Measurements from ENCODE around the gene TEAD1.

DNA sequence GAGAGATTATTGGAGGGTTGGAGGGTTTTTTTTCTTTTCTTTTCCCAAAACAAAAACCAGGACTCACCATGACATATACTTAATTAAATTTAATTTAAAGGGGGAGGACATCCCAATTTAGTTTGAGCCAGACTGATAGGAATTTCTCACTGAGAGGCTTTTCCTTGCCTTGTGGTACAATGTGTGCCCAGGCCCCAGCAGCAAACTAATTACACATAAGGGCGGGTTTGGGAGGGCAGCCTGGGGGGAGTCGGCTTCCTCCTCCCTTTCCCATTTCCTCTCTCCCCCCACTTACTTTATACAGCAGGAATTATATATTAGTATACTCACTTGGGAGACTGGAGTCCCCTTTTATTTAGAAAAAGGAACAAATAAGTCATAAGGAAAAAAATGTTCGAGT lies 2.9 kb downstream of the TEAD1 start:
- TF ChIP-seq, protein P1, sequence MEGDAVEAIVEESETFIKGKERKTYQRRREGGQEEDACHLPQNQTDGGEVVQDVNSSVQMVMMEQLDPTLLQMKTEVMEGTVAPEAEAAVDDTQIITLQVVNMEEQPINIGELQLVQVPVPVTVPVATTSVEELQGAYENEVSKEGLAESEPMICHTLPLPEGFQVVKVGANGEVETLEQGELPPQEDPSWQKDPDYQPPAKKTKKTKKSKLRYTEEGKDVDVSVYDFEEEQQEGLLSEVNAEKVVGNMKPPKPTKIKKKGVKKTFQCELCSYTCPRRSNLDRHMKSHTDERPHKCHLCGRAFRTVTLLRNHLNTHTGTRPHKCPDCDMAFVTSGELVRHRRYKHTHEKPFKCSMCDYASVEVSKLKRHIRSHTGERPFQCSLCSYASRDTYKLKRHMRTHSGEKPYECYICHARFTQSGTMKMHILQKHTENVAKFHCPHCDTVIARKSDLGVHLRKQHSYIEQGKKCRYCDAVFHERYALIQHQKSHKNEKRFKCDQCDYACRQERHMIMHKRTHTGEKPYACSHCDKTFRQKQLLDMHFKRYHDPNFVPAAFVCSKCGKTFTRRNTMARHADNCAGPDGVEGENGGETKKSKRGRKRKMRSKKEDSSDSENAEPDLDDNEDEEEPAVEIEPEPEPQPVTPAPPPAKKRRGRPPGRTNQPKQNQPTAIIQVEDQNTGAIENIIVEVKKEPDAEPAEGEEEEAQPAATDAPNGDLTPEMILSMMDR (IDR thresholded peaks at IDR 0.05; ENCODE audit: extremely low read depth in 1 of 2, insufficient read depth in 1 of 2, low read depth in 1 of 2, low read length in 2 of 2): no peak
- TF ChIP-seq POLR2AphosphoS5 (IDR thresholded peaks at IDR 0.05; ENCODE audit: insufficient read depth, low read depth, low read length) (no peak), POLR2A (IDR thresholded peaks at IDR 0.05; ENCODE audit: low read depth, low read length) (no peak), EZH2 (IDR thresholded peaks at IDR 0.05; ENCODE audit: borderline replicate concordance, low read depth, low read length, severe bottlenecking) (no peak), MYC (IDR thresholded peaks at IDR 0.05; ENCODE audit: low read depth, low read length) (no peak)
- TF ChIP-seq, protein P2, sequence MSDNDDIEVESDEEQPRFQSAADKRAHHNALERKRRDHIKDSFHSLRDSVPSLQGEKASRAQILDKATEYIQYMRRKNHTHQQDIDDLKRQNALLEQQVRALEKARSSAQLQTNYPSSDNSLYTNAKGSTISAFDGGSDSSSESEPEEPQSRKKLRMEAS (IDR thresholded peaks at IDR 0.05; ENCODE audit: insufficient read depth, insufficient read length): no peak
